ENCODE data around the gene SRPRA.
"Not testable (repeated sequence)": the region's sequence is repeated elsewhere in the genome, so short reads cannot be mapped to it uniquely, and the experiment has no call there.

SRPRA gene

GRCh38 chr11:126256216-126256615 is 12.5 kb downstream of the SRPRA start:
- TF ChIP-seq EZH2phosphoT487 (IDR thresholded peaks at IDR 0.05; ENCODE audit: low read length) (no peak), EZH2 (optimal IDR thresholded peaks at IDR 0.05; ENCODE audit: low read depth, low read length) (no peak), CTCF (IDR thresholded peaks at IDR 0.05; ENCODE audit: low read length) (no peak)
- H3K9me2 ChIP-seq (replicated peaks; ENCODE audit: insufficient read depth, low read length) = no peaks in the 10 kb centered on the region
- no peaks in the 10 kb centered on the region for H3K36me3 ChIP-seq (replicated peaks; ENCODE audit: insufficient read depth, low read length)
- no peaks in the 10 kb centered on the region for H3K9me3 ChIP-seq (replicated peaks; ENCODE audit: insufficient read depth, low read length)
- no peaks in the 10 kb centered on the region for H4K20me1 ChIP-seq (ENCODE audit: insufficient read depth, low read length)
- H2AFZ ChIP-seq (ENCODE audit: low read length) = no peak overlapping the region
- H3K4me1 ChIP-seq (ENCODE audit: low read length) = no peaks in the 10 kb centered on the region
- H3K4me3 ChIP-seq (ENCODE audit: low read length) = no peak overlapping the region
- no peak overlapping the region for H3K9ac ChIP-seq (ENCODE audit: low read length)
- no peak overlapping the region for H3K4me2 ChIP-seq (ENCODE audit: low read depth, low read length)
- no peaks in the 10 kb centered on the region for H3F3A ChIP-seq (ENCODE audit: insufficient read depth, low read length)
- H3K79me2 ChIP-seq (ENCODE audit: low read length) = no peaks in the 10 kb centered on the region
- no peak overlapping the region for H3K27ac ChIP-seq (ENCODE audit: low read length)
- H3K27me3 ChIP-seq (replicated peaks; ENCODE audit: insufficient read depth, low read length) = no peaks in the 10 kb centered on the region
- no peak for DNase-seq

GRCh38 chr11:126255507-126255906 is 13.2 kb downstream of the SRPRA start:
- not testable (repeated sequence) for H4K20me1 ChIP-seq (ENCODE audit: insufficient read depth, low read length); H3K4me2 ChIP-seq (ENCODE audit: low read depth, low read length); H3F3A ChIP-seq (ENCODE audit: insufficient read depth, low read length); H3K27ac ChIP-seq (ENCODE audit: low read length); H3K36me3 ChIP-seq (replicated peaks; ENCODE audit: insufficient read depth, low read length); H3K9ac ChIP-seq (ENCODE audit: low read length); H2AFZ ChIP-seq (ENCODE audit: low read length); H3K27me3 ChIP-seq (replicated peaks; ENCODE audit: insufficient read depth, low read length); DNase-seq; H3K4me3 ChIP-seq (ENCODE audit: low read length); H3K9me3 ChIP-seq (replicated peaks; ENCODE audit: insufficient read depth, low read length); H3K79me2 ChIP-seq (ENCODE audit: low read length); H3K9me2 ChIP-seq (replicated peaks; ENCODE audit: insufficient read depth, low read length); H3K4me1 ChIP-seq (ENCODE audit: low read length)

- Histone ChIP-seq H3K79me2 (ENCODE audit: low read length) (no peaks in the 10 kb centered on the region), H3K27me3 (replicated peaks; ENCODE audit: insufficient read depth, low read length) (no peaks in the 10 kb centered on the region), H3K9me3 (replicated peaks; ENCODE audit: insufficient read depth, low read length) (no peaks in the 10 kb centered on the region), H3K27ac (ENCODE audit: low read length) (no peak overlapping the region), H3K4me3 (ENCODE audit: low read length) (no peak overlapping the region), H3K4me1 (ENCODE audit: low read length) (no peaks in the 10 kb centered on the region), H4K20me1 (ENCODE audit: insufficient read depth, low read length) (no peaks in the 10 kb centered on the region), H3K4me2 (ENCODE audit: low read depth, low read length) (no peak overlapping the region), H3K9me2 (replicated peaks; ENCODE audit: insufficient read depth, low read length) (no peaks in the 10 kb centered on the region), H2AFZ (ENCODE audit: low read length) (no peak overlapping the region), H3K36me3 (replicated peaks; ENCODE audit: insufficient read depth, low read length) (0 out of 2 replicates have a peak, but pooled peaks cover 5% of the 10 kb centered on the region), H3K9ac (ENCODE audit: low read length) (no peak overlapping the region), H3F3A (ENCODE audit: insufficient read depth, low read length) (no peaks in the 10 kb centered on the region)
- TF ChIP-seq EZH2phosphoT487 (IDR thresholded peaks at IDR 0.05; ENCODE audit: low read length) (no peak), EZH2 (optimal IDR thresholded peaks at IDR 0.05; ENCODE audit: low read depth, low read length) (no peak), CTCF (IDR thresholded peaks at IDR 0.05; ENCODE audit: low read length) (no peak)
- no peak for DNase-seq
Measured at GRCh38 chr11:126254819-126255218, 13.9 kb downstream of the SRPRA start.

- no peak overlapping the region for H3K27ac ChIP-seq (ENCODE audit: low read length)
- H3K9me3 ChIP-seq (replicated peaks; ENCODE audit: insufficient read depth, low read length) = no peaks in the 10 kb centered on the region
- no peaks in the 10 kb centered on the region for H3K9me2 ChIP-seq (replicated peaks; ENCODE audit: insufficient read depth, low read length)
- no peaks in the 10 kb centered on the region for H3F3A ChIP-seq (ENCODE audit: insufficient read depth, low read length)
- H2AFZ ChIP-seq (ENCODE audit: low read length) = no peak overlapping the region
- peaks cover 5% of the 10 kb centered on the region; the same call in 1 of the 2 replicates for H3K36me3 ChIP-seq (replicated peaks; ENCODE audit: insufficient read depth, low read length)
- H3K4me1 ChIP-seq (ENCODE audit: low read length) = no peaks in the 10 kb centered on the region
- no peaks in the 10 kb centered on the region for H4K20me1 ChIP-seq (ENCODE audit: insufficient read depth, low read length)
- TF ChIP-seq EZH2phosphoT487 (IDR thresholded peaks at IDR 0.05; ENCODE audit: low read length) (no peak), EZH2 (optimal IDR thresholded peaks at IDR 0.05; ENCODE audit: low read depth, low read length) (no peak), CTCF (IDR thresholded peaks at IDR 0.05; ENCODE audit: low read length) (no peak)
- no peak overlapping the region for H3K4me2 ChIP-seq (ENCODE audit: low read depth, low read length)
- DNase-seq = no peak
- H3K9ac ChIP-seq (ENCODE audit: low read length) = no peak overlapping the region
- no peak overlapping the region for H3K4me3 ChIP-seq (ENCODE audit: low read length)
- H3K79me2 ChIP-seq (ENCODE audit: low read length) = no peaks in the 10 kb centered on the region
- no peaks in the 10 kb centered on the region for H3K27me3 ChIP-seq (replicated peaks; ENCODE audit: insufficient read depth, low read length)
Measured at GRCh38 chr11:126253265-126253664, 15.4 kb downstream of the SRPRA start.

Data from MM.1S (cell line).